Globus pallidus (tissue), 1 donor: ENCODE results near the gene PCYT2.

Source experiments
- DNase-seq: peaks from one replicate; pipeline ENCODE4 v3.0.0-alpha.2; 2015; ENCODE audit warnings: low spot score

Gene PCYT2

GRCh38 chr17:81851423-81851822, 59.8 kb downstream of the PCYT2 start:
- no peak for DNase-seq
